Measurements from ENCODE around the gene ULK3. TPM values are rescaled to one million over a fixed set of nuclear protein-coding genes. Genes with fewer than 3 reads are reported as not detected.

The ULK3 gene
- total RNA-seq, 1 donor from 2014 or later, result 35.8 TPM

GRCh38 chr15:74845581-74845980 is 2.6 kb upstream of the ULK3 start:
- intact Hi-C loops (cut with DNase I), result no loop called here
- DNase-seq, result no peak
- ATAC-seq (ENCODE audit: poor library complexity), result no peak

- no peak for ATAC-seq (ENCODE audit: poor library complexity)
- no peak for DNase-seq
- intact Hi-C loops (cut with DNase I), result no loop called here
These were observed 2.2 kb upstream of the ULK3 start for GRCh38 chr15:74845208-74845568.

- DNase-seq (no peak), ATAC-seq (ENCODE audit: poor library complexity) (no peak)
- intact Hi-C loops (cut with DNase I), result loop anchor here (5.0 kb wide), 1 partner anchor 58 kb away; no protein-coding TSS in a partner anchor
These were observed 1.6 kb upstream of the ULK3 start for GRCh38 chr15:74844319-74845207.

- ATAC-seq (ENCODE audit: poor library complexity), result no peak
These were observed 939 bp upstream of the ULK3 start for GRCh38 chr15:74843891-74844299.

GRCh38 chr15:74843445-74843828 is 481 bp upstream of the ULK3 start:
- intact Hi-C loops (cut with DNase I), result loop anchor here (5.0 kb wide), 1 partner anchor 59 kb away; no protein-coding TSS in a partner anchor
- ATAC-seq (ENCODE audit: poor library complexity) (no peak), DNase-seq (no peak)

More at GRCh38 chr15:74843891-74844299, 939 bp upstream of the ULK3 start:
- DNase-seq, result no peak
- intact Hi-C loops (cut with DNase I), result loop anchor here (5.0 kb wide), 1 partner anchor 58 kb away; no protein-coding TSS in a partner anchor

GRCh38 chr15:74841891-74842373 is 1.0 kb downstream of the ULK3 start:
- no peak for ATAC-seq (ENCODE audit: poor library complexity)
- intact Hi-C loops (cut with DNase I), result loop anchor here (5.0 kb wide), 1 partner anchor 60 kb away; no protein-coding TSS in a partner anchor
- DNase-seq, result no peak

- intact Hi-C loops (cut with DNase I), result loop anchor here (5.0 kb wide), 1 partner anchor 61 kb away; no protein-coding TSS in a partner anchor
- DNase-seq (no peak), ATAC-seq (ENCODE audit: poor library complexity) (no peak)
These were observed 1.8 kb downstream of the ULK3 start for GRCh38 chr15:74840851-74841775.

- DNase-seq (no peak), ATAC-seq (ENCODE audit: poor library complexity) (no peak)
- intact Hi-C loops (cut with DNase I), result loop anchor here (5.0 kb wide), 1 partner anchor 63 kb away; no protein-coding TSS in a partner anchor
These were observed 3.2 kb downstream of the ULK3 start for GRCh38 chr15:74839526-74840395.

GRCh38 chr15:74838746-74839525 is 4.0 kb downstream of the ULK3 start:
- DNase-seq (no peak), ATAC-seq (ENCODE audit: poor library complexity) (no peak)
- intact Hi-C loops (cut with DNase I), result no loop called here

- no peak for DNase-seq
- intact Hi-C loops (cut with DNase I), result no loop called here
These were observed 4.8 kb downstream of the ULK3 start for GRCh38 chr15:74838137-74838516.

GRCh38 chr15:74837482-74838136 is 5.3 kb downstream of the ULK3 start:
- DNase-seq, result no peak
- intact Hi-C loops (cut with DNase I), result no loop called here
- no peak for ATAC-seq (ENCODE audit: poor library complexity)

More at GRCh38 chr15:74838137-74838516, 4.8 kb downstream of the ULK3 start:
- ATAC-seq (ENCODE audit: poor library complexity), result no peak

- DNase-seq, result no peak
- intact Hi-C loops (cut with DNase I), result no loop called here
- ATAC-seq (ENCODE audit: poor library complexity), result no peak
These were observed 6.1 kb downstream of the ULK3 start for GRCh38 chr15:74836846-74837245.

GRCh38 chr15:74835312-74835823 is 7.6 kb downstream of the ULK3 start:
- intact Hi-C loops (cut with DNase I), result no loop called here
- DNase-seq (peak; percentile 76), ATAC-seq (ENCODE audit: poor library complexity) (peak; percentile 54)

GRCh38 chr15:74833376-74834107 is 9.4 kb downstream of the ULK3 start:
- DNase-seq, result no peak
- intact Hi-C loops (cut with DNase I), result no loop called here
- no peak for ATAC-seq (ENCODE audit: poor library complexity)

- intact Hi-C loops (cut with DNase I), result no loop called here
- no peak for DNase-seq
- ATAC-seq (ENCODE audit: poor library complexity), result no peak
These were observed 10.1 kb downstream of the ULK3 start for GRCh38 chr15:74832826-74833225.
